HepG2 (cell line): ENCODE measurements around the gene REELD1. TPM values are rescaled to one million over a fixed set of nuclear protein-coding genes. Genes with fewer than 3 reads are reported as not detected.

Experiments
- CBX2 ChIP-seq, 2 experiments: fragments of 200-600 bp in 1 of 2; sonication (generic); formaldehyde crosslinking in 1 of 2; IDR thresholded peaks; 2 replicates each; pipeline versions ENCODE4 v1.7.0 to v1.8.1; 2018 to 2022; ENCODE audit warnings: low read depth in 2 of 2, low read length in 1 of 2, mild to moderate bottlenecking in 1 of 2, missing genetic modification reagents in 1 of 2
- EP300 ChIP-seq, 3 experiments: sonication (generic) in 1 of 3; formaldehyde crosslinking in 1 of 3; IDR thresholded peaks; 2 replicates each; pipeline versions ENCODE4 v1.5.1 to v1.6.1; 2011 to 2020; ENCODE audit warnings: low read depth in 2 of 3, low read length in 2 of 3, borderline replicate concordance in 1 of 3, improper control_type of control experiment in 1 of 3, mild to moderate bottlenecking in 1 of 3, missing genetic modification reagents in 1 of 3, moderate library complexity in 1 of 3
- HNRNPUL1 ChIP-seq: fragments of 200-400 bp; formaldehyde crosslinking; IDR thresholded peaks from 2 replicates; pipeline ENCODE4 v1.6.1; 2017; ENCODE audit warnings: low read depth, mild to moderate bottlenecking, low read length, moderate library complexity
- JUNB ChIP-seq: sonication (generic); formaldehyde crosslinking; IDR thresholded peaks from 2 replicates; pipeline ENCODE4 v1.8.0; 2022; ENCODE audit warnings: missing genetic modification reagents, mild to moderate bottlenecking, borderline replicate concordance
- NR2F2 ChIP-seq: IDR thresholded peaks from 2 replicates; pipeline ENCODE4 v1.6.1; 2012; ENCODE audit warnings: low read depth, inconsistent platforms, borderline replicate concordance
- PTBP1 ChIP-seq: fragments of 200-400 bp; formaldehyde crosslinking; IDR thresholded peaks from 2 replicates; pipeline ENCODE4 v1.6.1; 2018; ENCODE audit warnings: low read length, low read depth; ENCODE audit not compliant: poor library complexity, severe bottlenecking
- SP1 ChIP-seq, 2 experiments: fragments of 450-650 bp in 1 of 2; sonication (generic) in 1 of 2; formaldehyde crosslinking in 1 of 2; IDR thresholded peaks; 2 replicates each; pipeline versions ENCODE4 v1.4.0 to v1.6.1; 2016 to 2020; ENCODE audit warnings: missing genetic modification reagents in 1 of 2
- ZNF34 ChIP-seq: sonication (generic); formaldehyde crosslinking; IDR thresholded peaks from 2 replicates; pipeline ENCODE4 v1.4.0; 2020; ENCODE audit warnings: mild to moderate bottlenecking, missing genetic modification reagents, borderline replicate concordance
- ZNF781 ChIP-seq: sonication (generic); formaldehyde crosslinking; IDR thresholded peaks from 2 replicates; pipeline ENCODE4 v1.5.1; 2020; ENCODE audit warnings: borderline replicate concordance, mild to moderate bottlenecking, missing genetic modification reagents; ENCODE audit errors: not compliant biosample characterization
- ZNF816 ChIP-seq: sonication (generic); formaldehyde crosslinking; IDR thresholded peaks from 2 replicates; pipeline ENCODE4 v1.8.0; 2022; ENCODE audit warnings: missing genetic modification reagents, mild to moderate bottlenecking, borderline replicate concordance
- ZNF879 ChIP-seq: sonication (generic); formaldehyde crosslinking; IDR thresholded peaks from 2 replicates; pipeline ENCODE4 v1.8.1; 2023; ENCODE audit warnings: missing genetic modification reagents
- polyA plus RNA-seq, 8 experiments: library from polyadenylated mRNA; depleted of rRNA in 3 of 8; stranded (reverse) in 7 of 8; unstranded in 1 of 8; fragments of >200 nt; fragmentation: Illumina TruSeq in 4 of 8; extraction: Trizol in 4 of 8; gene quantifications; 2 replicates each; pipeline versions ENCODE4 v1.2.1 to v1.2.3, GENCODE V29; 2011 to 2016; ENCODE audit warnings: low read depth in 4 of 8, missing spikeins in 1 of 8, mixed read lengths in 1 of 8; ENCODE audit not compliant: insufficient read depth in 1 of 8
- total RNA-seq, 5 experiments: library from RNA; depleted of rRNA; stranded (reverse); fragments of >200 nt; fragmentation: Illumina TruSeq; extraction: Trizol; gene quantifications; 2 replicates each; pipeline ENCODE4 v1.2.3, GENCODE V29; 2016; ENCODE audit warnings: low read depth in 1 of 5
- TF ChIP-seq, protein P1 (sequence below): sonication (generic); formaldehyde crosslinking; IDR thresholded peaks from 2 replicates; pipeline ENCODE4 v1.5.0; 2020; ENCODE audit warnings: mild to moderate bottlenecking, missing genetic modification reagents, borderline replicate concordance
- TF ChIP-seq, protein P2 (sequence below): sonication (generic); formaldehyde crosslinking; conservative IDR thresholded peaks from 2 replicates; pipeline ENCODE4 v1.5.0; 2020; ENCODE audit warnings: missing genetic modification reagents
- TF ChIP-seq, protein P3 (sequence below): sonication (generic); formaldehyde crosslinking; IDR thresholded peaks from 2 replicates; pipeline ENCODE4 v1.8.0; 2022; ENCODE audit warnings: mild to moderate bottlenecking, missing genetic modification reagents
- TF ChIP-seq, protein P4 (sequence below): sonication (generic); formaldehyde crosslinking; IDR thresholded peaks from 2 replicates; pipeline ENCODE4 v1.9.0; 2021; ENCODE audit warnings: missing genetic modification reagents, borderline replicate concordance

REELD1 gene
- total and polyA plus RNA-seq, 2 of the 13 experiments (the other 11 are each of a cell fraction or from before 2014, with no cell fraction given): 0.04 to 0.26 TPM

DNA sequence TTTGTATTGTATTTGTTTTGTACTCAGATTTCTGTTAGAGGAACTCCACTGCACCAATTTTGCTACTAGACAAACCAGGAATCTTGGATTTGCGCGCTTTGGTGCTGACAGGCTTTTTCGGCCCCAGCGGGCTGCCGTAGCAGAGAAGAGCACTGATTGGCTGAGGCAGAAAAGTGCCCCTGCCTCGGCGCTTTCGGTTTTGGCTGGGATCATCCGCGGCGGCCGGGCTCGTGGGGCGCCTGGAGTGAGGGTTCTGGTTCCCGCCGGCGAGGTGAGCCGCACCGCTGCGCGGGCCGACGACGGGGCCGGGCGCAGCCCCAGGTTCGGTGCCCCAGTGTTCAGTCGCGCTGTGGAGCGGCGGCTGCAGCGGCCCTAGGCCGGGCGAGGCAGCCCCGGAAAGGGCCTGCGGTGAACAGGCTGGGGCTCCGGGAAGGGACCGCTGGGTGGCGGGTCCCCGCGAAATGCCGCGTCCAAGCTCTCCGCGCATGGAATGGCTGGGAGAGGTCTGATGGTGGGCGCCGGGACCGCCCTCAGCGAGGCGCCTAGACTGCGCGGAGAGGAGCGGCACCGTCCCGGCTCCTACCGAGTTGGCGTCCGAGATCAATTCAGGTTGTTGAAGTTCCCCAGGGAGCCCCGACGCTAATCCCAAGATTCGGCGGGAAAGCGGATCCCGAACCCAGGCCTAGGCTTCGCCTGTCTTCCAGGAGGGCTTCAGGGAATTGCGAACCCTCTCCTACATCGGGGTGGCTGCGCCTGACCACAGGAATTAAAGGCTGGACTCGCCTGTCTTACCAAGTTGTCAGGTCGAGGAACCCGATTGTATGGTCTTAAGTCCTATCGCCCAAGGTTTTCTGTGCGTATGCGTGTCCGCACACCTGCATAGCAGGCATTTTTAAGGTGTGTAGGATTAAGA, 38.5 kb upstream of the REELD1 start, which contains the start of gene LSM6 (continued):
- TF ChIP-seq, protein P1, sequence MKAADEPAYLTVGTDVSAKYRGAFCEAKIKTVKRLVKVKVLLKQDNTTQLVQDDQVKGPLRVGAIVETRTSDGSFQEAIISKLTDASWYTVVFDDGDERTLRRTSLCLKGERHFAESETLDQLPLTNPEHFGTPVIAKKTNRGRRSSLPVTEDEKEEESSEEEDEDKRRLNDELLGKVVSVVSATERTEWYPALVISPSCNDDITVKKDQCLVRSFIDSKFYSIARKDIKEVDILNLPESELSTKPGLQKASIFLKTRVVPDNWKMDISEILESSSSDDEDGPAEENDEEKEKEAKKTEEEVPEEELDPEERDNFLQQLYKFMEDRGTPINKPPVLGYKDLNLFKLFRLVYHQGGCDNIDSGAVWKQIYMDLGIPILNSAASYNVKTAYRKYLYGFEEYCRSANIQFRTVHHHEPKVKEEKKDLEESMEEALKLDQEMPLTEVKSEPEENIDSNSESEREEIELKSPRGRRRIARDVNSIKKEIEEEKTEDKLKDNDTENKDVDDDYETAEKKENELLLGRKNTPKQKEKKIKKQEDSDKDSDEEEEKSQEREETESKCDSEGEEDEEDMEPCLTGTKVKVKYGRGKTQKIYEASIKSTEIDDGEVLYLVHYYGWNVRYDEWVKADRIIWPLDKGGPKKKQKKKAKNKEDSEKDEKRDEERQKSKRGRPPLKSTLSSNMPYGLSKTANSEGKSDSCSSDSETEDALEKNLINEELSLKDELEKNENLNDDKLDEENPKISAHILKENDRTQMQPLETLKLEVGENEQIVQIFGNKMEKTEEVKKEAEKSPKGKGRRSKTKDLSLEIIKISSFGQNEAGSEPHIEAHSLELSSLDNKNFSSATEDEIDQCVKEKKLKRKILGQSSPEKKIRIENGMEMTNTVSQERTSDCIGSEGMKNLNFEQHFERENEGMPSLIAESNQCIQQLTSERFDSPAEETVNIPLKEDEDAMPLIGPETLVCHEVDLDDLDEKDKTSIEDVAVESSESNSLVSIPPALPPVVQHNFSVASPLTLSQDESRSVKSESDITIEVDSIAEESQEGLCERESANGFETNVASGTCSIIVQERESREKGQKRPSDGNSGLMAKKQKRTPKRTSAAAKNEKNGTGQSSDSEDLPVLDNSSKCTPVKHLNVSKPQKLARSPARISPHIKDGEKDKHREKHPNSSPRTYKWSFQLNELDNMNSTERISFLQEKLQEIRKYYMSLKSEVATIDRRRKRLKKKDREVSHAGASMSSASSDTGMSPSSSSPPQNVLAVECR: peak; percentile 90; the same call in 1 of the 2 replicates
- TF ChIP-seq CBX2 (IDR thresholded peaks at IDR 0.05; ENCODE audit: low read depth, low read length): no peak
- no peak for TF ChIP-seq CBX2 (CRISPR knock-in tag; IDR thresholded peaks at IDR 0.05; ENCODE audit: low read depth)
- TF ChIP-seq ZNF879: no peak
- 0 out of 2 replicates have a peak, but pooled peaks have one; percentile 27 for TF ChIP-seq ZNF816 (CRISPR knock-in tag)
- TF ChIP-seq, protein P2, sequence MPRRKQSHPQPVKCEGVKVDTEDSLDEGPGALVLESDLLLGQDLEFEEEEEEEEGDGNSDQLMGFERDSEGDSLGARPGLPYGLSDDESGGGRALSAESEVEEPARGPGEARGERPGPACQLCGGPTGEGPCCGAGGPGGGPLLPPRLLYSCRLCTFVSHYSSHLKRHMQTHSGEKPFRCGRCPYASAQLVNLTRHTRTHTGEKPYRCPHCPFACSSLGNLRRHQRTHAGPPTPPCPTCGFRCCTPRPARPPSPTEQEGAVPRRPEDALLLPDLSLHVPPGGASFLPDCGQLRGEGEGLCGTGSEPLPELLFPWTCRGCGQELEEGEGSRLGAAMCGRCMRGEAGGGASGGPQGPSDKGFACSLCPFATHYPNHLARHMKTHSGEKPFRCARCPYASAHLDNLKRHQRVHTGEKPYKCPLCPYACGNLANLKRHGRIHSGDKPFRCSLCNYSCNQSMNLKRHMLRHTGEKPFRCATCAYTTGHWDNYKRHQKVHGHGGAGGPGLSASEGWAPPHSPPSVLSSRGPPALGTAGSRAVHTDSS: no peak
- TF ChIP-seq, protein P3, sequence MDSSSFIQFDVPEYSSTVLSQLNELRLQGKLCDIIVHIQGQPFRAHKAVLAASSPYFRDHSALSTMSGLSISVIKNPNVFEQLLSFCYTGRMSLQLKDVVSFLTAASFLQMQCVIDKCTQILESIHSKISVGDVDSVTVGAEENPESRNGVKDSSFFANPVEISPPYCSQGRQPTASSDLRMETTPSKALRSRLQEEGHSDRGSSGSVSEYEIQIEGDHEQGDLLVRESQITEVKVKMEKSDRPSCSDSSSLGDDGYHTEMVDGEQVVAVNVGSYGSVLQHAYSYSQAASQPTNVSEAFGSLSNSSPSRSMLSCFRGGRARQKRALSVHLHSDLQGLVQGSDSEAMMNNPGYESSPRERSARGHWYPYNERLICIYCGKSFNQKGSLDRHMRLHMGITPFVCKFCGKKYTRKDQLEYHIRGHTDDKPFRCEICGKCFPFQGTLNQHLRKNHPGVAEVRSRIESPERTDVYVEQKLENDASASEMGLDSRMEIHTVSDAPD (CRISPR knock-in tag): no peak
- no peak for TF ChIP-seq SP1 (IDR thresholded peaks at IDR 0.05)
- TF ChIP-seq SP1 (CRISPR knock-in tag; IDR thresholded peaks at IDR 0.05): no peak
- no peak for TF ChIP-seq ZNF34 (CRISPR knock-in tag)
- TF ChIP-seq HNRNPUL1: no peak
- TF ChIP-seq JUNB (CRISPR knock-in tag): no peak
- TF ChIP-seq EP300 (IDR thresholded peaks at IDR 0.05; ENCODE audit: low read depth in 2 of 2, low read length in 2 of 2): no peak
- TF ChIP-seq EP300 (CRISPR knock-in tag; IDR thresholded peaks at IDR 0.05; ENCODE audit: borderline replicate concordance): no peak
- no peak for TF ChIP-seq NR2F2
- TF ChIP-seq, protein P4, sequence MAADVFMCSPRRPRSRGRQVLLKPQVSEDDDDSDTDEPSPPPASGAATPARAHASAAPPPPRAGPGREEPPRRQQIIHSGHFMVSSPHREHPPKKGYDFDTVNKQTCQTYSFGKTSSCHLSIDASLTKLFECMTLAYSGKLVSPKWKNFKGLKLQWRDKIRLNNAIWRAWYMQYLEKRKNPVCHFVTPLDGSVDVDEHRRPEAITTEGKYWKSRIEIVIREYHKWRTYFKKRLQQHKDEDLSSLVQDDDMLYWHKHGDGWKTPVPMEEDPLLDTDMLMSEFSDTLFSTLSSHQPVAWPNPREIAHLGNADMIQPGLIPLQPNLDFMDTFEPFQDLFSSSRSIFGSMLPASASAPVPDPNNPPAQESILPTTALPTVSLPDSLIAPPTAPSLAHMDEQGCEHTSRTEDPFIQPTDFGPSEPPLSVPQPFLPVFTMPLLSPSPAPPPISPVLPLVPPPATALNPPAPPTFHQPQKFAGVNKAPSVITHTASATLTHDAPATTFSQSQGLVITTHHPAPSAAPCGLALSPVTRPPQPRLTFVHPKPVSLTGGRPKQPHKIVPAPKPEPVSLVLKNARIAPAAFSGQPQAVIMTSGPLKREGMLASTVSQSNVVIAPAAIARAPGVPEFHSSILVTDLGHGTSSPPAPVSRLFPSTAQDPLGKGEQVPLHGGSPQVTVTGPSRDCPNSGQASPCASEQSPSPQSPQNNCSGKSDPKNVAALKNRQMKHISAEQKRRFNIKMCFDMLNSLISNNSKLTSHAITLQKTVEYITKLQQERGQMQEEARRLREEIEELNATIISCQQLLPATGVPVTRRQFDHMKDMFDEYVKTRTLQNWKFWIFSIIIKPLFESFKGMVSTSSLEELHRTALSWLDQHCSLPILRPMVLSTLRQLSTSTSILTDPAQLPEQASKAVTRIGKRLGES (CRISPR knock-in tag): no peak
- TF ChIP-seq ZNF781 (CRISPR knock-in tag): no peak
- no peak for TF ChIP-seq PTBP1
